Anterior cingulate cortex (tissue), 58 donors: ENCODE results near the gene EXPH5.

Experiments
- DNase-seq, 58 donors: peaks; one replicate each; lab custom pipeline; 2025; lab: John Stamatoyannopoulos, UW

The EXPH5 gene

GRCh38 chr11:108486828-108487227 lies 106.7 kb downstream of the EXPH5 start:
- DNase-seq: no peak

- DNase-seq: no peak
Observed at GRCh38 chr11:108486331-108486730, 107.2 kb downstream of the EXPH5 start.

GRCh38 chr11:108483163-108483562 lies 110.4 kb downstream of the EXPH5 start:
- no peak for DNase-seq

- peak in 3 of 58 donors; percentile 4 to 26 (median 16) for DNase-seq
Observed at GRCh38 chr11:108474664-108475463, 118.7 kb downstream of the EXPH5 start.

GRCh38 chr11:108472681-108473080 lies 120.9 kb downstream of the EXPH5 start:
- DNase-seq: no peak

- DNase-seq: no peak
Observed at GRCh38 chr11:108468478-108468864, 125.1 kb downstream of the EXPH5 start.

GRCh38 chr11:108467091-108467823 lies 126.3 kb downstream of the EXPH5 start, which contains the start of gene C11orf65:
TSS of gene C11orf65 (minus strand) at chr11:108467529. CDS start at chr11:108461559, 5,970 bp downstream.
- peak; percentile 62 to 98 (median 93) for DNase-seq

GRCh38 chr11:108466405-108466804 lies 127.2 kb downstream of the EXPH5 start:
- DNase-seq: no peak
